ENCODE results near the gene STARD4. TPM values are rescaled to one million over a fixed set of nuclear protein-coding genes. Genes with fewer than 3 reads are reported as not detected.
A peak's percentile ranks its signal among the peaks of the same experiment; 100 is the strongest.

Gene STARD4
- total and polyA plus RNA-seq, 9 of the 15 experiments (the other 6 are each of a cell fraction or from before 2014, with no cell fraction given): 28.4 to 88.0 (median 34.0) TPM

DNA sequence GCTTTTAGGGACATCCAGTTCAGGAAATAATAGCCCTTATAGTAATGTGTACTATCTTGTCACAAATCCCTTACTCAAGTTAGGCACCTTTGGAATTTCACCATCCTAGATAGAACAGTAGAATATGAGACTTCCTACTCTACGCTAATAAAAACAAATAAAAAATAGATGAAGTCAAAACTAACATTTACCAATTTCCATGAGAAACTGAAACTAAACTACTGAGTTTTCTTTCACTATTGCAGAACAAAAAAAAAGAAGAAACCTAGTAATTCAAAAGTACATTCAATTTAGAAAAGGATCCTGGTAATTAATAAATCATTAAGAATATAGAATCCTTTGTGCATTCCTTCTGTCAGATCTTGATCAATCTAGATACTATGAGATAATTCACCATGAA, 14.0 kb downstream of the STARD4 start (continued):
- TF ChIP-seq, protein P1, sequence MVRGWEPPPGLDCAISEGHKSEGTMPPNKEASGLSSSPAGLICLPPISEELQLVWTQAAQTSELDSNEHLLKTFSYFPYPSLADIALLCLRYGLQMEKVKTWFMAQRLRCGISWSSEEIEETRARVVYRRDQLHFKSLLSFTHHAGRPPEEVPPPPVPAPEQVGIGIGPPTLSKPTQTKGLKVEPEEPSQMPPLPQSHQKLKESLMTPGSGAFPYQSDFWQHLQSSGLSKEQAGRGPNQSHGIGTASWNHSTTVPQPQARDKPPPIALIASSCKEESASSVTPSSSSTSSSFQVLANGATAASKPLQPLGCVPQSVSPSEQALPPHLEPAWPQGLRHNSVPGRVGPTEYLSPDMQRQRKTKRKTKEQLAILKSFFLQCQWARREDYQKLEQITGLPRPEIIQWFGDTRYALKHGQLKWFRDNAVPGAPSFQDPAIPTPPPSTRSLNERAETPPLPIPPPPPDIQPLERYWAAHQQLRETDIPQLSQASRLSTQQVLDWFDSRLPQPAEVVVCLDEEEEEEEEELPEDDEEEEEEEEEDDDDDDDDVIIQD (CRISPR knock-in tag; IDR thresholded peaks at IDR 0.05): no peak

DNA sequence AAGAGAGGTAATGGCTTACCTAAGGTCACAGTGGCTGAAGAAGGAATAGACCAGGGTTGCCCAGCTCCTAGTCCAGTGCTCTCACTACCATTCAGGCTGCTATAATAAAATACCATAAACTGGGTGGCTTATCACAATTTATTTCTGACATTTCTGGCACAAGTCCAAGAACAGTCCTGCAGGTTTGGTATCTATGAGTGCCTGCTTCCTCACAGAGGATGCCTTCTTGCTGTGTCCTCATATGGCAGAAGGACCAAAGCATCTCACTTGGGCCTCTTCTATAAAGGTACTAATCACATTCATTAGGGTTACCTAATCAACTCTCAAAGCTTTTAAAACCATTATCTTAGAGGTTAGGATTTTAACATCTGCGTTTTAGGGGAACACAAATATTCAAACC, 17.2 kb downstream of the STARD4 start:
- FAIRE-seq (no peak), DNase-seq (ENCODE audit: extremely low read depth in 1 of 4, low spot score in 3 of 4) (peak in 2 of 4 experiments; percentile 10 to 12), ATAC-seq (no peak)
- no peak overlapping the region for H2AFZ ChIP-seq (ENCODE audit: low read depth, low read length)
- no peak overlapping the region for H3K27ac ChIP-seq (ENCODE audit: extremely low read depth, low read depth, low read length)
- intact Hi-C loops (cut with micrococcal nuclease) (no loop called here), in situ Hi-C loops (cut with MboI) (no loop called here)
- H3K27me3 ChIP-seq (ENCODE audit: control insufficient read depth in 2 of 2, insufficient read depth in 2 of 2, low read length in 2 of 2): no peaks in the 10 kb centered on the region
- H4K20me1 ChIP-seq (replicated peaks; ENCODE audit: control insufficient read depth, insufficient read depth, low read length): no peaks in the 10 kb centered on the region
- no TSS peak for BruUV-seq (replicated peaks)
- no peak overlapping the region for H3K4me3 ChIP-seq
- 79% methylated on average over 1 of the region's 1 CpG for WGBS (ENCODE audit: insufficient coverage, low coverage, missing lambda C conversion rate)
- peaks cover 50% of the 10 kb centered on the region for H3K36me3 ChIP-seq (ENCODE audit: control insufficient read depth, insufficient read depth, low read length)
- no peaks in the 10 kb centered on the region for H3K9me3 ChIP-seq (replicated peaks; ENCODE audit: control insufficient read depth, insufficient read depth, low read depth, low read length)
- no peak overlapping the region for H3K9ac ChIP-seq (ENCODE audit: insufficient read depth in 1 of 2, low read depth in 2 of 2, low read length in 2 of 2)
- no peaks in the 10 kb centered on the region for H3K4me1 ChIP-seq (replicated peaks in 1 of 2; ENCODE audit: control insufficient read depth in 2 of 2, insufficient read depth in 2 of 2, low read length in 2 of 2)
- CTCF ChIA-PET (ENCODE audit: low intra/inter-chr PET ratio): no interaction called here
- POLR2A ChIA-PET: interaction anchor here (2.5 kb wide), 1 partner anchor 12 kb away, joined by 7 read pairs; no protein-coding TSS in a partner anchor
- no peaks in the 10 kb centered on the region for H3K79me2 ChIP-seq (ENCODE audit: control insufficient read depth, insufficient read depth, low read length)
- H3K9me1 ChIP-seq (ENCODE audit: control insufficient read depth, insufficient read depth, low read length): no peaks in the 10 kb centered on the region
- TF ChIP-seq, protein P2, sequence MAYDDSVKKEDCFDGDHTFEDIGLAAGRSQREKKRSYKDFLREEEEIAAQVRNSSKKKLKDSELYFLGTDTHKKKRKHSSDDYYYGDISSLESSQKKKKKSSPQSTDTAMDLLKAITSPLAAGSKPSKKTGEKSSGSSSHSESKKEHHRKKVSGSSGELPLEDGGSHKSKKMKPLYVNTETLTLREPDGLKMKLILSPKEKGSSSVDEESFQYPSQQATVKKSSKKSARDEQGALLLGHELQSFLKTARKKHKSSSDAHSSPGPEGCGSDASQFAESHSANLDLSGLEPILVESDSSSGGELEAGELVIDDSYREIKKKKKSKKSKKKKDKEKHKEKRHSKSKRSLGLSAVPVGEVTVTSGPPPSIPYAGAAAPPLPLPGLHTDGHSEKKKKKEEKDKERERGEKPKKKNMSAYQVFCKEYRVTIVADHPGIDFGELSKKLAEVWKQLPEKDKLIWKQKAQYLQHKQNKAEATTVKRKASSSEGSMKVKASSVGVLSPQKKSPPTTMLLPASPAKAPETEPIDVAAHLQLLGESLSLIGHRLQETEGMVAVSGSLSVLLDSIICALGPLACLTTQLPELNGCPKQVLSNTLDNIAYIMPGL (CRISPR knock-in tag; IDR thresholded peaks at IDR 0.05): no peak
- TF ChIP-seq NFIC (IDR thresholded peaks at IDR 0.05) (peak; percentile 85), NFIX (CRISPR knock-in tag; IDR thresholded peaks at IDR 0.05; ENCODE audit: low read depth) (0 out of 2 replicates have a peak, but pooled peaks have one; percentile 29), POLR2AphosphoS5 (IDR thresholded peaks at IDR 0.05; ENCODE audit: control insufficient read depth, insufficient read depth, low read depth, low read length) (peak; percentile 39; the same call in 1 of the 2 replicates)
- H3K4me2 ChIP-seq (ENCODE audit: insufficient read depth, low read length): no peak overlapping the region

Data from K562 (cell line).